MV-4-11 (cell line): ENCODE data around the gene MYO1H.
"Not testable (repeated sequence)": the region's sequence is repeated elsewhere in the genome, so short reads cannot be mapped to it uniquely, and the experiment has no call there.

Experiments used
- DNase-seq: peaks from one replicate; lab custom pipeline; 2025; lab: John Stamatoyannopoulos, UW

MYO1H gene

GRCh38 chr12:109347589-109347988 is at the start of gene MYO1H:
Gene MYO1H (plus strand): TSS chr12:109347900. CDS start chr12:109347961, 61 bp downstream.
- DNase-seq: no peak

GRCh38 chr12:109299849-109300248 is 47.9 kb upstream of the MYO1H start:
- no peak for DNase-seq

GRCh38 chr12:109301643-109302168 is 46.0 kb upstream of the MYO1H start:
- no peak for DNase-seq

GRCh38 chr12:109302358-109302757 is 45.3 kb upstream of the MYO1H start:
- no peak for DNase-seq

- DNase-seq: no peak
Observed at GRCh38 chr12:109302770-109303169, 44.9 kb upstream of the MYO1H start.

- no peak for DNase-seq
Observed at GRCh38 chr12:109304485-109304884, 43.2 kb upstream of the MYO1H start.

- no peak for DNase-seq
Observed at GRCh38 chr12:109305547-109305946, 42.2 kb upstream of the MYO1H start.

- no peak for DNase-seq
Observed at GRCh38 chr12:109307051-109307450, 40.6 kb upstream of the MYO1H start.

GRCh38 chr12:109308534-109309380 is 38.9 kb upstream of the MYO1H start, which contains the start of gene FOXN4:
Gene FOXN4 (minus strand): TSS chr12:109309284. CDS start chr12:109308321, 963 bp downstream.
- DNase-seq: no peak

GRCh38 chr12:109309381-109310246 is 38.1 kb upstream of the MYO1H start:
- no peak for DNase-seq

- DNase-seq: no peak
Observed at GRCh38 chr12:109310247-109311125, 37.2 kb upstream of the MYO1H start.

GRCh38 chr12:109321294-109321693 is 26.4 kb upstream of the MYO1H start:
- not testable (repeated sequence) for DNase-seq

GRCh38 chr12:109329003-109329402 is 18.7 kb upstream of the MYO1H start:
- no peak for DNase-seq

- no peak for DNase-seq
Observed at GRCh38 chr12:109329686-109330085, 18.0 kb upstream of the MYO1H start.

- DNase-seq: no peak
Observed at GRCh38 chr12:109330282-109331230, 17.1 kb upstream of the MYO1H start.

- DNase-seq: no peak
Observed at GRCh38 chr12:109331301-109331952, 16.3 kb upstream of the MYO1H start.

- no peak for DNase-seq
Observed at GRCh38 chr12:109334887-109335286, 12.8 kb upstream of the MYO1H start.

GRCh38 chr12:109336593-109336992 is 11.1 kb upstream of the MYO1H start:
- no peak for DNase-seq

- DNase-seq: no peak
Observed at GRCh38 chr12:109343677-109344076, 4.0 kb upstream of the MYO1H start.

- no peak for DNase-seq
Observed at GRCh38 chr12:109345428-109345827, 2.3 kb upstream of the MYO1H start.
